NB4 (cell line): Measurements from ENCODE around the gene FSD2.

Source experiments
- MYC ChIP-seq: IDR thresholded peaks from 2 replicates; pipeline ENCODE4 v1.6.1; 2011; ENCODE audit warnings: low read depth, low read length
- POLR2A ChIP-seq: IDR thresholded peaks from 2 replicates; pipeline ENCODE4 v1.6.1; 2011; ENCODE audit warnings: mild to moderate bottlenecking; ENCODE audit not compliant: insufficient read length; ENCODE audit errors: extremely low read depth
- TF ChIP-seq, protein P1 (sequence below): IDR thresholded peaks from one replicate; pipeline ENCODE4 v1.5.1; 2012; ENCODE audit warnings: low read depth, low read length
- TF ChIP-seq, protein P2 (sequence below): IDR thresholded peaks from 2 replicates; pipeline ENCODE4 v1.6.1; 2011; ENCODE audit warnings: low read depth, low read length

DNA sequence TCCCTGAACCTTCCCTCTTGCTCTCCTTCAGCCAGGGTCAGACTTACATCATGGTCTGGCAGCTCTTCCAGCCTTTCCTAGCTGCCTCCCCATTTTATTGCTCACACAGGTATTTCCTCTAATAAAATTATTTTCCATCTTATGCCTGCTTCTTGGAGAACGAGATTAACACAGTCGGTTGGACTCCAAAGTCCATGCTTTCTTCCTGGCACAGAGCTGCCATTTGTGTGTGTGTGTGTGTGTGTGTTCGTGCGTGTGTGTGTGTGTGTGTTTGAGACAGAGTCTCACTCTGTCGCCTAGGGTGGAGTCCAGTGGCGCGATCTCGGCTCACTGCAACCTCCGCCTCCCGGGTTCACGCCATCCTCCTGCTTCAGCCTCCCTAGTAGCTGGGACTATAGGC lies 15.5 kb downstream of the FSD2 start:
- TF ChIP-seq POLR2A (no peak), MYC (no peak)
- TF ChIP-seq, protein P1, sequence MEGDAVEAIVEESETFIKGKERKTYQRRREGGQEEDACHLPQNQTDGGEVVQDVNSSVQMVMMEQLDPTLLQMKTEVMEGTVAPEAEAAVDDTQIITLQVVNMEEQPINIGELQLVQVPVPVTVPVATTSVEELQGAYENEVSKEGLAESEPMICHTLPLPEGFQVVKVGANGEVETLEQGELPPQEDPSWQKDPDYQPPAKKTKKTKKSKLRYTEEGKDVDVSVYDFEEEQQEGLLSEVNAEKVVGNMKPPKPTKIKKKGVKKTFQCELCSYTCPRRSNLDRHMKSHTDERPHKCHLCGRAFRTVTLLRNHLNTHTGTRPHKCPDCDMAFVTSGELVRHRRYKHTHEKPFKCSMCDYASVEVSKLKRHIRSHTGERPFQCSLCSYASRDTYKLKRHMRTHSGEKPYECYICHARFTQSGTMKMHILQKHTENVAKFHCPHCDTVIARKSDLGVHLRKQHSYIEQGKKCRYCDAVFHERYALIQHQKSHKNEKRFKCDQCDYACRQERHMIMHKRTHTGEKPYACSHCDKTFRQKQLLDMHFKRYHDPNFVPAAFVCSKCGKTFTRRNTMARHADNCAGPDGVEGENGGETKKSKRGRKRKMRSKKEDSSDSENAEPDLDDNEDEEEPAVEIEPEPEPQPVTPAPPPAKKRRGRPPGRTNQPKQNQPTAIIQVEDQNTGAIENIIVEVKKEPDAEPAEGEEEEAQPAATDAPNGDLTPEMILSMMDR = no peak
- TF ChIP-seq, protein P2, sequence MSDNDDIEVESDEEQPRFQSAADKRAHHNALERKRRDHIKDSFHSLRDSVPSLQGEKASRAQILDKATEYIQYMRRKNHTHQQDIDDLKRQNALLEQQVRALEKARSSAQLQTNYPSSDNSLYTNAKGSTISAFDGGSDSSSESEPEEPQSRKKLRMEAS = no peak
